K562 (cell line): ENCODE results near the gene EGFL7. TPM values are rescaled to one million over a fixed set of nuclear protein-coding genes. Genes with fewer than 3 reads are reported as not detected.

Experiments
- ATAC-seq: fragments of 200-7000 bp; cut with Tn5 transposase; 3 replicates; pipeline ENCODE4 v1.9.1; 2020; ENCODE audit warnings: moderate library complexity
- BruUV-seq: library from RNA; stranded (reverse); fragments of 400-500 nt; replicated peaks from 2 replicates; lab custom pipeline; 2021; lab: Mats Ljungman, UMichigan
- CTCF ChIA-PET: fragments of 300-600 bp; formaldehyde crosslinking; extraction: SDS; loops from one replicate; lab custom pipeline; 2021; ENCODE audit warnings: low intra/inter-chr PET ratio; lab: Yijun Ruan, JAX
- POLR2A ChIA-PET: fragments of 300-600, 350-650 bp; sonication (Branson Sonifier 250); formaldehyde crosslinking; extraction: SDS; loops from one replicate; lab custom pipeline; 2021; ENCODE audit warnings: antibody characterized with exemption, inconsistent platforms; lab: Yijun Ruan, JAX
- DNase-seq, 4 experiments: peaks; one replicate each; pipeline versions ENCODE4 v3.0.0 to v3.0.0-alpha.2; 2011 to 2018; ENCODE audit warnings: low spot score in 3 of 4, mixed read lengths in 3 of 4; ENCODE audit errors: extremely low read depth in 1 of 4
- FAIRE-seq: peaks from 2 replicates; lab custom pipeline; 2011; peaks lifted over from hg19 to GRCh38; lab: Jason Lieb, UNC
- H2AFZ ChIP-seq: 2 replicates; pipeline ENCODE4 v1.6.0; 2011; ENCODE audit warnings: low read depth, low read length, control low read depth, inconsistent platforms
- H3K27ac ChIP-seq: fragments of 200-600 bp; 3 replicates; pipeline ENCODE4 v1.8.0; 2011; ENCODE audit warnings: low read depth, mild to moderate bottlenecking, control low read depth, inconsistent platforms, low read length, moderate library complexity, mixed read lengths; ENCODE audit errors: extremely low read depth
- H3K27me3 ChIP-seq, 2 experiments: fragments of 300-600 bp in 1 of 2; 2 replicates in 1 of 2; 3 replicates in 1 of 2; pipeline versions ENCODE4 v1.6.0 to v1.8.0; 2011; ENCODE audit warnings: inconsistent platforms in 2 of 2, low read length in 2 of 2, mild to moderate bottlenecking in 1 of 2, mixed read lengths in 1 of 2, moderate library complexity in 1 of 2; ENCODE audit not compliant: control insufficient read depth in 2 of 2, insufficient read depth in 2 of 2
- H3K36me3 ChIP-seq: fragments of 300-600 bp; 3 replicates; pipeline ENCODE4 v1.8.0; 2011; ENCODE audit warnings: mild to moderate bottlenecking, low read length, inconsistent platforms; ENCODE audit not compliant: control insufficient read depth, insufficient read depth
- H3K4me1 ChIP-seq, 2 experiments: fragments of 200-600 bp in 1 of 2; replicated peaks in 1 of 2; 2 replicates in 1 of 2; 3 replicates in 1 of 2; pipeline versions ENCODE4 v1.5.1 to v1.8.0; 2011; ENCODE audit warnings: inconsistent platforms in 2 of 2, low read length in 2 of 2, mild to moderate bottlenecking in 1 of 2, mixed read lengths in 1 of 2, moderate library complexity in 1 of 2; ENCODE audit not compliant: control insufficient read depth in 2 of 2, insufficient read depth in 2 of 2
- H3K4me2 ChIP-seq: 2 replicates; pipeline ENCODE4 v1.6.1; 2011; ENCODE audit warnings: low read length, control low read depth, inconsistent platforms, mixed read lengths; ENCODE audit not compliant: insufficient read depth
- H3K4me3 ChIP-seq: fragments of 200-600 bp; sonication (generic), shearing (Covaris generic); 2 replicates; pipeline ENCODE4 v1.5.1; 2016; ENCODE audit warnings: control low read depth, inconsistent platforms
- H3K79me2 ChIP-seq: fragments of 200-600 bp; 3 replicates; pipeline ENCODE4 v1.8.0; 2011; ENCODE audit warnings: low read length, inconsistent platforms; ENCODE audit not compliant: control insufficient read depth, insufficient read depth
- H3K9ac ChIP-seq, 2 experiments: 2 replicates each; pipeline versions ENCODE4 v1.6.0 to v1.6.1; 2011; ENCODE audit warnings: low read depth in 2 of 2, low read length in 2 of 2, control low read depth in 1 of 2, inconsistent platforms in 1 of 2, mild to moderate bottlenecking in 1 of 2, mixed read lengths in 1 of 2; ENCODE audit not compliant: insufficient read depth in 1 of 2
- H3K9me1 ChIP-seq: one replicate; pipeline ENCODE4 v1.6.0; 2011; ENCODE audit warnings: inconsistent platforms, mild to moderate bottlenecking, low read length, moderate library complexity; ENCODE audit not compliant: control insufficient read depth, insufficient read depth
- H3K9me3 ChIP-seq: replicated peaks from 2 replicates; pipeline ENCODE4 v1.5.1; 2011; ENCODE audit warnings: low read depth, low read length, inconsistent platforms; ENCODE audit not compliant: control insufficient read depth, insufficient read depth
- H4K20me1 ChIP-seq: replicated peaks from 2 replicates; pipeline ENCODE4 v1.6.1; 2011; ENCODE audit warnings: low read length, inconsistent platforms, mixed read lengths; ENCODE audit not compliant: control insufficient read depth, insufficient read depth
- ARID1B ChIP-seq: fragments of 450-650 bp; IDR thresholded peaks from 2 replicates; pipeline ENCODE4 v1.6.1; 2016; ENCODE audit warnings: antibody characterized with exemption, mild to moderate bottlenecking, inconsistent platforms
- BMI1 ChIP-seq: fragments of 150-350 bp; IDR thresholded peaks from 2 replicates; pipeline ENCODE4 v1.6.1; 2014; ENCODE audit warnings: low read length
- CBFA2T2 ChIP-seq: fragments of 450-650 bp; conservative IDR thresholded peaks from 2 replicates; pipeline ENCODE4 v1.6.1; 2017; ENCODE audit warnings: mild to moderate bottlenecking
- RBM22 ChIP-seq: fragments of 200-400 bp; formaldehyde crosslinking; IDR thresholded peaks from 2 replicates; pipeline ENCODE4 v1.6.1; 2018; ENCODE audit warnings: low read length, low read depth; ENCODE audit not compliant: poor library complexity, severe bottlenecking
- RREB1 ChIP-seq: fragments of 250-450 bp; sonication (Bioruptor Pico); IDR thresholded peaks from 2 replicates; pipeline ENCODE4 v1.4.0; 2020
- RUNX1 ChIP-seq: sonication (generic); IDR thresholded peaks from 2 replicates; pipeline ENCODE4 v1.6.1; 2016; ENCODE audit warnings: antibody characterized with exemption, low read depth
- THRB ChIP-seq: fragments of 450-650 bp; formaldehyde crosslinking; conservative IDR thresholded peaks from 2 replicates; pipeline ENCODE4 v1.4.0; 2022; ENCODE audit warnings: mild to moderate bottlenecking, missing genetic modification characterization
- ZBTB7A ChIP-seq: IDR thresholded peaks from 2 replicates; pipeline ENCODE4 v1.6.1; 2011; ENCODE audit warnings: low read depth, mild to moderate bottlenecking, low read length, moderate library complexity, borderline replicate concordance; ENCODE audit not compliant: control insufficient read depth
- ZNF507 ChIP-seq: conservative IDR thresholded peaks from 2 replicates; pipeline ENCODE4 v1.6.1; 2017; ENCODE audit warnings: missing genetic modification characterization, missing compliant biosample characterization
- ZNF76 ChIP-seq: fragments of 250-450 bp; sonication (Bioruptor Pico); IDR thresholded peaks from 2 replicates; pipeline ENCODE4 v1.4.0; 2020; ENCODE audit warnings: mild to moderate bottlenecking, moderate library complexity, borderline replicate concordance
- ZNF830 ChIP-seq: fragments of 250-450 bp; sonication (Bioruptor Pico); IDR thresholded peaks from 2 replicates; pipeline ENCODE4 v1.5.0; 2021; ENCODE audit warnings: mild to moderate bottlenecking
- WGBS: fragments of 100-300 bp; shearing (Covaris generic); methylation state at CpG from one replicate; pipeline ENCODE4 v1.1.6; 2016; ENCODE audit warnings: low coverage, mixed read lengths; ENCODE audit not compliant: insufficient coverage; ENCODE audit errors: missing lambda C conversion rate; 5-methylcytosine and 5-hydroxymethylcytosine counted together
- in situ Hi-C: fragments of 300-500 bp; cut with MboI; formaldehyde crosslinking; loops from 4 replicates; pipeline ENCODE4 v1.15.0; 2018; ENCODE audit warnings: inconsistent platforms, mixed read lengths
- intact Hi-C: fragments of 100-400 bp; cut with micrococcal nuclease; formaldehyde crosslinking; loops from 2 replicates; pipeline ENCODE4 v1.14.2; 2022
- polyA plus RNA-seq, 8 experiments: library from polyadenylated mRNA; depleted of rRNA in 4 of 8; stranded (reverse) in 5 of 8; unstranded in 3 of 8; fragments of >200 nt; fragmentation: Nextera tagmentation in 2 of 8; fragmentation: Illumina TruSeq in 1 of 8; extraction: Ambion mirVana in 2 of 8; extraction: Trizol in 1 of 8; gene quantifications; 2 replicates each; pipeline versions ENCODE4 v1.2.1 to v1.2.3, GENCODE V29; 2011 to 2014; ENCODE audit warnings: inconsistent platforms in 1 of 8, missing spikeins in 1 of 8
- total RNA-seq, 7 experiments: library from RNA; depleted of rRNA in 6 of 7; stranded (reverse); fragments of >200 nt in 6 of 7; fragmentation: Illumina TruSeq in 2 of 7; extraction: Trizol in 2 of 7; gene quantifications; 2 replicates each; pipeline versions ENCODE4 v1.2.1 to v1.2.3, GENCODE V29; 2011 to 2021; ENCODE audit warnings: low replicate concordance in 1 of 7
- TF ChIP-seq, protein P1 (sequence below), 2 experiments: fragments of 200-800 bp in 1 of 2; sonication (Bioruptor generic) in 1 of 2; sonication (generic) in 1 of 2; formaldehyde crosslinking in 1 of 2; IDR thresholded peaks in 1 of 2; conservative IDR thresholded peaks in 1 of 2; 2 replicates each; pipeline versions ENCODE4 v1.5.0 to v1.6.1; 2016 to 2020; ENCODE audit warnings: missing compliant biosample characterization in 1 of 2, missing genetic modification characterization in 1 of 2, missing genetic modification reagents in 1 of 2

Gene EGFL7
- total and polyA plus RNA-seq, 9 of the 15 experiments (the other 6 are each of a cell fraction or from before 2014, with no cell fraction given), result 1.5 to 286 (median 55.5) TPM

- peaks cover 21% of the 10 kb centered on the region for H4K20me1 ChIP-seq
- intact Hi-C loops (no loop called here), in situ Hi-C loops (no loop called here)
- no peak for ATAC-seq
- H3K9me1 ChIP-seq, result no peaks in the 10 kb centered on the region
- 89% methylated on average over 9 of the region's 16 CpGs for WGBS
- peaks cover 16% of the 10 kb centered on the region for H3K79me2 ChIP-seq
- no peak overlapping the region for H2AFZ ChIP-seq
- peak in 1 of 4 experiments; percentile 40 for DNase-seq
- H3K4me3 ChIP-seq, result no peak overlapping the region
- peaks cover 50% of the 10 kb centered on the region; the same call in 1 of the 3 replicates for H3K36me3 ChIP-seq
- H3K4me2 ChIP-seq, result no peak overlapping the region
- no peak for FAIRE-seq
- H3K9me3 ChIP-seq, result no peaks in the 10 kb centered on the region
- POLR2A ChIA-PET, result interaction anchor here (0.6 to 2.1 kb wide), 8 partner anchors 12 to 196 kb away, joined by 3 to 10 read pairs (median 4); partner anchors contain the start of gene AGPAT2
- H3K27ac ChIP-seq, result no peak overlapping the region; the same call in 2 of the 3 replicates
- BruUV-seq, result no TSS peak
- no peaks in the 10 kb centered on the region for H3K27me3 ChIP-seq
- peak overlapping the region in 1 of 2 experiments; percentile 24; a peak in 2 of 4 replicates for H3K9ac ChIP-seq
- peaks cover 11 to 90% of the 10 kb centered on the region in 2 experiments; a peak in 4 of 5 replicates for H3K4me1 ChIP-seq
- CTCF ChIA-PET, result no interaction called here
- TF ChIP-seq ZNF76 (no peak), ZBTB7A (peak; percentile 63; the same call in 1 of the 2 replicates), CBFA2T2 (no peak), RBM22 (peak; percentile 54), THRB (CRISPR knock-in tag) (no peak), RUNX1 (no peak), ARID1B (no peak), ZNF507 (tag) (no peak), RREB1 (no peak), BMI1 (no peak), ZNF830 (CRISPR knock-in tag) (no peak)
- TF ChIP-seq, protein P1, sequence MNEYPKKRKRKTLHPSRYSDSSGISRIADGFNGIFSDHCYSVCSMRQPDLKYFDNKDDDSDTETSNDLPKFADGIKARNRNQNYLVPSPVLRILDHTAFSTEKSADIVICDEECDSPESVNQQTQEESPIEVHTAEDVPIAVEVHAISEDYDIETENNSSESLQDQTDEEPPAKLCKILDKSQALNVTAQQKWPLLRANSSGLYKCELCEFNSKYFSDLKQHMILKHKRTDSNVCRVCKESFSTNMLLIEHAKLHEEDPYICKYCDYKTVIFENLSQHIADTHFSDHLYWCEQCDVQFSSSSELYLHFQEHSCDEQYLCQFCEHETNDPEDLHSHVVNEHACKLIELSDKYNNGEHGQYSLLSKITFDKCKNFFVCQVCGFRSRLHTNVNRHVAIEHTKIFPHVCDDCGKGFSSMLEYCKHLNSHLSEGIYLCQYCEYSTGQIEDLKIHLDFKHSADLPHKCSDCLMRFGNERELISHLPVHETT (CRISPR knock-in tag; conservative IDR thresholded peaks at IDR 0.05 in 1 of 2, IDR thresholded peaks at IDR 0.05 in 1 of 2), result no peak
Observed at GRCh38 chr9:136675477-136676296, 13.0 kb downstream of the EGFL7 start.
